Tibial artery (tissue), 4 donors: ENCODE results near the gene EIF2B4.

Source experiments
- DNase-seq, 2 donors: peaks; one replicate each; pipeline ENCODE4 v3.0.0-alpha.2; 2019
- H3K27ac ChIP-seq, 2 donors: fragments of 200-600 bp; sonication (generic) in 1 of 2; 1 replicate in 1 of 2; 2 replicates in 1 of 2; pipeline ENCODE4 v1.5.1; 2018 to 2019; ENCODE audit warnings: mild to moderate bottlenecking in 1 of 2
- H3K27me3 ChIP-seq, 2 donors: fragments of 200-600 bp; sonication (generic) in 1 of 2; one replicate each; pipeline versions ENCODE4 v1.5.1 to v1.6.0; 2016 to 2019
- H3K36me3 ChIP-seq, 3 donors: fragments of 200-600 bp; sonication (generic) in 2 of 3; one replicate each; pipeline ENCODE4 v1.5.1; 2016 to 2019; ENCODE audit warnings: mild to moderate bottlenecking in 2 of 3
- H3K4me1 ChIP-seq, 4 donors: fragments of 200-600 bp; sonication (generic) in 2 of 4; 1 replicate in 3 of 4; 2 replicates in 1 of 4; pipeline ENCODE4 v1.5.1; 2016 to 2019
- H3K4me3 ChIP-seq, 2 donors: fragments of 200-600 bp; sonication (generic) in 1 of 2; 1 replicate in 1 of 2; 2 replicates in 1 of 2; pipeline ENCODE4 v1.5.1; 2018 to 2019; ENCODE audit warnings: mild to moderate bottlenecking in 2 of 2
- H3K9me3 ChIP-seq, 3 donors: fragments of 200-600 bp; sonication (generic) in 1 of 3; one replicate each; pipeline ENCODE4 v1.5.1; 2016 to 2019
- CTCF ChIP-seq, 2 experiments: fragments of 200-600 bp in 1 of 2; fragments of 450-650 bp in 1 of 2; IDR thresholded peaks; one replicate each; pipeline ENCODE4 v1.5.1; 2017 to 2019; ENCODE audit warnings: antibody characterized with exemption in 2 of 2, mild to moderate bottlenecking in 1 of 2, moderate library complexity in 1 of 2
- intact Hi-C: fragments of 100-400 bp; cut with DNase I; formaldehyde crosslinking; loops from one replicate; pipeline ENCODE4 v1.15.0; 2023; ENCODE audit warnings: low total_unique reads

Gene EIF2B4

GRCh38 chr2:27408601-27409320, 38.6 kb upstream of the EIF2B4 start:
- intact Hi-C loops = loop anchor here (2.0 kb wide), 1 partner anchor 20 kb away; the partner anchor contains the start of gene NRBP1
- Histone ChIP-seq H3K36me3 (peaks cover 0 to 7% (median 0%) of the 10 kb centered on the region in 3 donors), H3K9me3 (no peaks in the 10 kb centered on the region), H3K4me3 (peak overlapping the region; percentile 70 to 85), H3K27me3 (no peaks in the 10 kb centered on the region), H3K27ac (peak overlapping the region; percentile 76 to 80), H3K4me1 (peaks cover 0 to 22% (median 10%) of the 10 kb centered on the region in 4 donors)
- DNase-seq = peak in 1 of 2 donors; percentile 67
- no peak for TF ChIP-seq CTCF (IDR thresholded peaks at IDR 0.05)

- peak overlapping the region in 1 of 2 donors; percentile 80 for H3K27ac ChIP-seq
- peak; percentile 41 to 42 for TF ChIP-seq CTCF (IDR thresholded peaks at IDR 0.05)
- intact Hi-C loops = loop anchor here (2.0 kb wide), 1 partner anchor 21 kb away; the partner anchor contains the start of gene NRBP1
These were observed 37.8 kb upstream of the EIF2B4 start for GRCh38 chr2:27407798-27408491.

GRCh38 chr2:27400348-27401135, 30.4 kb upstream of the EIF2B4 start:
- no peak for TF ChIP-seq CTCF (IDR thresholded peaks at IDR 0.05)
- Histone ChIP-seq H3K4me3 (no peak overlapping the region), H3K4me1 (no peaks in the 10 kb centered on the region), H3K27ac (no peak overlapping the region), H3K27me3 (no peaks in the 10 kb centered on the region), H3K9me3 (no peaks in the 10 kb centered on the region), H3K36me3 (peaks cover 0 to 10% (median 0%) of the 10 kb centered on the region in 3 donors)
- no peak for DNase-seq
- intact Hi-C loops = no loop called here

More at GRCh38 chr2:27407798-27408491, 37.8 kb upstream of the EIF2B4 start:
- Histone ChIP-seq H3K9me3 (no peaks in the 10 kb centered on the region), H3K4me1 (peaks cover 0 to 22% (median 10%) of the 10 kb centered on the region in 4 donors), H3K36me3 (peaks cover 0 to 10% (median 0%) of the 10 kb centered on the region in 3 donors), H3K4me3 (peak overlapping the region; percentile 70 to 85), H3K27me3 (no peaks in the 10 kb centered on the region)
- no peak for DNase-seq

- intact Hi-C loops = no loop called here
These were observed 28.8 kb upstream of the EIF2B4 start for GRCh38 chr2:27398962-27399361.

More at GRCh38 chr2:27398962-27399361, 28.8 kb upstream of the EIF2B4 start:
- H3K4me1 ChIP-seq = no peaks in the 10 kb centered on the region
- H3K27me3 ChIP-seq = no peaks in the 10 kb centered on the region
- no peak for DNase-seq
- no peaks in the 10 kb centered on the region for H3K9me3 ChIP-seq
- TF ChIP-seq CTCF (IDR thresholded peaks at IDR 0.05) = no peak
- no peak overlapping the region for H3K4me3 ChIP-seq
- H3K27ac ChIP-seq = no peak overlapping the region
- H3K36me3 ChIP-seq = peaks cover 0 to 5% (median 0%) of the 10 kb centered on the region in 3 donors
